ENCODE results near the gene HSPA1L. TPM values are rescaled to one million over a fixed set of nuclear protein-coding genes. Genes with fewer than 3 reads are reported as not detected.

HSPA1L gene
- total RNA-seq, 1 experiment from 2014 or later: 0.12 TPM

DNA sequence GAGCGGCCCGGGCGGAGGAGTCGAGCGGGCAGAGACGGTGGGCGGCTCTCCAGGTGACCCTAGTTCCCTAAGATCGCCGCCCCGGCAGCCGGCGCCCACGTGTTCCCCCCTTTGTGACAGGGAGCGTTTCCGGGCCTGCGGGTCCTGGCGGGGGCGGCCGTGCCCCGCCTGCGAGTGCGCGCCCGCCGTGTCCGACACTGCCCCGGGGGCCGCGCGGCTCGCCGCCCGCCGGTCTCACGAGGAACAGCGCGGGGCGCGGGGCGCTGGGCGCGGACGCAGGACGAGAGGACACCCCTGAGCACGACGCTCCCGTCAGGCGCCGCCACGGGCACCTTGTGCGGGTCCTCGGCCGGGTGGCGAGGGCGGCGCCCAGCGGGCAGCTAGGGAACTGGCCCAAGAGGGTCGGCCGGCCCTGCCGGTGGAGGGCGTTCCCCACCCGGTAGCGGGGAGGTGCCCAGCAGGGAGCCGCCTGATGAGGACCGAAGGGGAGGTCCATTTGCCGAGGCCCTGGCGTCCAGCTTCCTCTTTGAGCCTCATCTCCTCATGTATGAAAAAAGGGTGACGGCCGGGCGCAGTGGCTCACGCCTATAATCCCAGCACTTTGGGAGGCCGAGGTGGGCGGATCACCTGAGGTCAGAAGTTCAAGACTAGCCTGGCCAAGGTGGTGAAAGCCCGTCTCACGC, 19.3 kb downstream of the HSPA1L start, which contains the start of gene VARS1 (continued):
- TF ChIP-seq POLR2AphosphoS5 (IDR thresholded peaks at IDR 0.05; ENCODE audit: low read depth, low read length): peak; percentile 63
- peak; percentile 23; the same call in 1 of the 2 replicates for TF ChIP-seq ZFX (IDR thresholded peaks at IDR 0.05)
- TF ChIP-seq CBX3 (IDR thresholded peaks at IDR 0.05; ENCODE audit: low read depth): 0 out of 2 replicates have a peak, but pooled peaks have one; percentile 29
- TF ChIP-seq ZNF274 (IDR thresholded peaks at IDR 0.05; ENCODE audit: low read depth, low read length): no peak
- TF ChIP-seq SRF (IDR thresholded peaks at IDR 0.05; ENCODE audit: low read depth): no peak
- TF ChIP-seq, protein P1, sequence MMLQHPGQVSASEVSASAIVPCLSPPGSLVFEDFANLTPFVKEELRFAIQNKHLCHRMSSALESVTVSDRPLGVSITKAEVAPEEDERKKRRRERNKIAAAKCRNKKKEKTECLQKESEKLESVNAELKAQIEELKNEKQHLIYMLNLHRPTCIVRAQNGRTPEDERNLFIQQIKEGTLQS (IDR thresholded peaks at IDR 0.05): no peak
- peak; percentile 92 for TF ChIP-seq RAD21 (IDR thresholded peaks at IDR 0.05; ENCODE audit: low read depth)

DNA sequence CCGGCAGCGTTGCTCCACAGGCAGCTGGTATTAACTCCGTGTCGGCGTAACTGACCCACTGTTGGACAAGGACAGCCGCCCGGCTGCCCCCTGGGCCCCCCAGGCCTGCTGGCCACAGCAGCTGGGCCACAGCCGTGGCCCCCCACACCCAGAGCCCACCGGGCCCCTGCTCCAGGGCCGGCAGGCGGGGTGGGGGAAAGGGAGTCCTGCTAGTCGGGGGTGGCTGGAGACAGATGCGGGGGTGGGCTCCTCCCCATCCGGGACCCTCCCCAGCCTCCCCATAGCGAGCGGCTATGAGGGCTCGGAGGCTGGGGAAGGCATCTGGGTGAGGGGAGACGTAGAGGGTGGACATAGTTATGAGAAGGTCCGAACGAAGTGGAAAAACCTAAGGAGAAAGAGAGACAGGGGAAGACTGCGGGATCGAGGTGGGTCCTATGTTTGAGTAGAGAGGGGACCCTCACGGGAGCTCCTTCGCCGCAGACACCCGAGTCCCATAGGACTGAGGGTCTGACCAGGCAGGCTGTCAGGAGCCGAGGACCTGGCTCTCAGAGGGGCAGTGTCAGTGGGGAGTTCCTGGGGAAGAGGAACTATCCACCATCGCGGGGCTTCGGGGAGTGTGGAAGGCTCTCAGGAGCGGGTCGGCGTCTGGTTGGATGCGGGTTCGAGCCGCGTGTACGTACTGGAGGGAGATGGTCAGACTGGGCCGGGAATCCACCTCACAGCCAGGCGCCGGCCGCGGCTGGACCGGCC, 20.0 kb downstream of the HSPA1L start:
- Histone ChIP-seq H3K9me2 (ENCODE audit: insufficient read depth) (no peaks in the 10 kb centered on the region), H3K27ac (ENCODE audit: low read depth, low read length) (peak overlapping the region; percentile 98), H3K27me3 (ENCODE audit: insufficient read depth, low read length) (no peaks in the 10 kb centered on the region), H2AFZ (ENCODE audit: low read depth, low read length, poor library complexity, severe bottlenecking) (no peak overlapping the region), H3K4me2 (ENCODE audit: low read length) (peak overlapping the region; percentile 99), H3K79me2 (ENCODE audit: insufficient read depth, low read length) (peaks cover 52% of the 10 kb centered on the region), H4K20me1 (ENCODE audit: insufficient read depth) (no peaks in the 10 kb centered on the region), H3K9me3 (ENCODE audit: control insufficient read depth in 1 of 2, insufficient read depth in 1 of 2, low read depth in 1 of 2, low read length in 2 of 2) (no peaks in the 10 kb centered on the region), H3K4me1 (ENCODE audit: control insufficient read depth in 1 of 2, insufficient read depth in 2 of 2, low read length in 2 of 2) (peaks cover 24 to 45% of the 10 kb centered on the region in 2 experiments), H3K36me3 (ENCODE audit: control insufficient read depth in 1 of 2, insufficient read depth in 2 of 2, low read length in 2 of 2) (peaks cover 8 to 22% of the 10 kb centered on the region in 2 experiments; a peak in 3 of 4 replicates), H3K4me3 (replicated peaks in 1 of 2; ENCODE audit: low read depth in 1 of 2, low read length in 2 of 2) (peak overlapping the region; percentile 70 to 93), H3K9ac (ENCODE audit: low read length) (peak overlapping the region; percentile 97)
- no TSS peak for BruUV-seq (replicated peaks)
- intact Hi-C loops (cut with micrococcal nuclease): no loop called here
- no peak for TF ChIP-seq ZNF274 (IDR thresholded peaks at IDR 0.05; ENCODE audit: low read depth, low read length)
- TF ChIP-seq ZFX (IDR thresholded peaks at IDR 0.05): peak; percentile 22; the same call in 1 of the 2 replicates
- ATAC-seq (peak; percentile 49), DNase-seq (ENCODE audit: low read depth, low spot score) (no peak)
- ChIA-PET RAD21 (ENCODE audit: low non-redundant PET in 1 of 2, low total read pairs in 2 of 2, uncharacterized antibody in 2 of 2, unreplicated experiment in 2 of 2) (interaction anchor here in 1 of 2 experiments (1.6 kb wide), 1 partner anchor 32 kb away, joined by 5 read pairs; the partner anchor contains the start of gene HSPA1B), POLR2A (interaction anchor here (0.6 to 2.4 kb wide), 8 partner anchors 10 to 92 kb away, joined by 3 to 19 read pairs (median 5); partner anchors contain the start of genes ABHD16A, HSPA1B, LSM2 and VWA7), CTCF (interaction anchor here (1.1 to 1.8 kb wide), 5 partner anchors 11 to 111 kb away, joined by 3 to 16 read pairs (median 5); partner anchors contain the start of genes HSPA1B, LSM2 and VWA7)
